IMR-90 (cell line): ENCODE measurements around the gene BCAS1. TPM values are rescaled to one million over a fixed set of nuclear protein-coding genes. Genes with fewer than 3 reads are reported as not detected.
"Not testable (repeated sequence)": the region's sequence is repeated elsewhere in the genome, so short reads cannot be mapped to it uniquely, and the experiment has no call there.

Experiments
- ATAC-seq: fragments of 200-7000 bp; cut with Tn5 transposase; 2 replicates; pipeline ENCODE4 v1.9.1; 2020; ENCODE audit warnings: low read depth, mild to moderate bottlenecking, moderate library complexity
- BruUV-seq: library from RNA; stranded (reverse); fragments of 400-500 nt; replicated peaks from 2 replicates; lab custom pipeline; 2021; lab: Mats Ljungman, UMichigan
- CTCF ChIA-PET: fragments of 300-600 bp; formaldehyde crosslinking; extraction: SDS; loops from one replicate; lab custom pipeline; 2021; ENCODE audit warnings: antibody characterized with exemption; lab: Yijun Ruan, JAX
- POLR2A ChIA-PET: fragments of 300-600 bp; sonication (Branson Sonifier 250); formaldehyde crosslinking; loops from one replicate; lab custom pipeline; 2022; ENCODE audit warnings: antibody characterized with exemption; ENCODE audit not compliant: unreplicated experiment; lab: Charles Lee
- DNase-seq: peaks from one replicate; pipeline ENCODE4 v3.0.0; 2013
- H2AFZ ChIP-seq: replicated peaks from 2 replicates; pipeline ENCODE3; 2013; ENCODE audit warnings: low read length, mild to moderate bottlenecking; ENCODE audit not compliant: poor library complexity
- H2AK5ac ChIP-seq: 2 replicates; pipeline ENCODE4 v1.6.1; 2013; ENCODE audit warnings: low read depth, low read length, inconsistent platforms
- H2AK9ac ChIP-seq: replicated peaks from 2 replicates; pipeline ENCODE3; 2013; ENCODE audit warnings: mild to moderate bottlenecking, low read depth, low read length, moderate library complexity; ENCODE audit not compliant: poor library complexity
- H2BK120ac ChIP-seq: 2 replicates; pipeline ENCODE4 v1.6.1; 2013; ENCODE audit warnings: low read depth, low read length, inconsistent platforms
- H2BK15ac ChIP-seq: 3 replicates; pipeline ENCODE4 v1.6.1; 2013; ENCODE audit warnings: low read depth, low read length, inconsistent platforms
- H2BK20ac ChIP-seq: 2 replicates; pipeline ENCODE4 v1.6.1; 2013; ENCODE audit warnings: low read depth, mild to moderate bottlenecking, inconsistent platforms, low read length, moderate library complexity
- H2BK5ac ChIP-seq: 2 replicates; pipeline ENCODE4 v1.6.1; 2013; ENCODE audit warnings: mild to moderate bottlenecking, low read depth, low read length, inconsistent platforms; ENCODE audit not compliant: poor library complexity, severe bottlenecking
- H3K14ac ChIP-seq: replicated peaks from 2 replicates; pipeline ENCODE4 v1.6.1; 2013; ENCODE audit warnings: low read depth, low read length, inconsistent platforms
- H3K18ac ChIP-seq: 2 replicates; pipeline ENCODE4 v1.6.1; 2013; ENCODE audit warnings: low read depth, low read length, control low read depth
- H3K23ac ChIP-seq: 2 replicates; pipeline ENCODE4 v1.6.1; 2013; ENCODE audit warnings: low read depth, low read length, inconsistent platforms
- H3K27ac ChIP-seq: 2 replicates; pipeline ENCODE4 v1.5.1; 2013; ENCODE audit warnings: mild to moderate bottlenecking, control low read depth, low read length; ENCODE audit not compliant: insufficient read depth
- H3K27me3 ChIP-seq: 2 replicates; pipeline ENCODE4 v1.6.1; 2013; ENCODE audit warnings: low read length; ENCODE audit not compliant: control insufficient read depth, insufficient read depth
- H3K36me3 ChIP-seq: 2 replicates; pipeline ENCODE4 v1.6.1; 2013; ENCODE audit warnings: low read length, mixed read lengths; ENCODE audit not compliant: control insufficient read depth, insufficient read depth
- H3K4ac ChIP-seq: 2 replicates; pipeline ENCODE4 v1.6.1; 2013; ENCODE audit warnings: low read depth, low read length, inconsistent platforms
- H3K4me1 ChIP-seq: 2 replicates; pipeline ENCODE4 v1.6.1; 2013; ENCODE audit warnings: low read length, mixed read lengths; ENCODE audit not compliant: control insufficient read depth, insufficient read depth
- H3K4me2 ChIP-seq: 2 replicates; pipeline ENCODE4 v1.6.1; 2013; ENCODE audit warnings: low read depth, mild to moderate bottlenecking, control low read depth, low read length, moderate library complexity
- H3K4me3 ChIP-seq: 2 replicates; pipeline ENCODE4 v1.5.1; 2013; ENCODE audit warnings: low read depth, mild to moderate bottlenecking, control low read depth, low read length, moderate library complexity; ENCODE audit not compliant: insufficient read depth
- H3K56ac ChIP-seq: 2 replicates; pipeline ENCODE4 v1.6.1; 2013; ENCODE audit warnings: low read length, inconsistent platforms; ENCODE audit not compliant: insufficient read depth; ENCODE audit errors: extremely low read depth
- H3K79me1 ChIP-seq, 2 experiments: 2 replicates each; pipeline ENCODE4 v1.6.1; 2013; ENCODE audit warnings: low read length in 2 of 2, inconsistent platforms in 1 of 2, low read depth in 1 of 2
- H3K9ac ChIP-seq: 2 replicates; pipeline ENCODE4 v1.6.1; 2013; ENCODE audit warnings: low read depth, low read length, control low read depth
- H3K9me1 ChIP-seq: 2 replicates; pipeline ENCODE4 v1.6.1; 2013; ENCODE audit warnings: low read length, inconsistent platforms; ENCODE audit not compliant: insufficient read depth
- H3K9me3 ChIP-seq: 2 replicates; pipeline ENCODE4 v1.6.1; 2013; ENCODE audit warnings: low read length; ENCODE audit not compliant: control insufficient read depth, insufficient read depth
- H4K20me1 ChIP-seq: 2 replicates; pipeline ENCODE4 v1.6.1; 2013; ENCODE audit warnings: low read length, inconsistent platforms; ENCODE audit not compliant: insufficient read depth
- H4K5ac ChIP-seq: 2 replicates; pipeline ENCODE4 v1.6.1; 2013; ENCODE audit warnings: mild to moderate bottlenecking, low read depth, low read length, control low read depth
- H4K8ac ChIP-seq, 2 experiments: 2 replicates each; pipeline ENCODE4 v1.6.1; 2013; ENCODE audit warnings: low read depth in 2 of 2, low read length in 2 of 2, control low read depth in 1 of 2, inconsistent platforms in 1 of 2
- H4K91ac ChIP-seq: 2 replicates; pipeline ENCODE4 v1.6.1; 2013; ENCODE audit warnings: low read depth, low read length, inconsistent platforms; ENCODE audit not compliant: insufficient read depth
- NFE2L2 ChIP-seq: fragments of 150-350 bp; IDR thresholded peaks from 2 replicates; pipeline ENCODE4 v1.6.1; 2016; ENCODE audit warnings: low read depth, mild to moderate bottlenecking, low read length
- POLR2A ChIP-seq: IDR thresholded peaks from 2 replicates; pipeline ENCODE4 v1.6.1; 2012; ENCODE audit warnings: mild to moderate bottlenecking, low read depth, low read length
- RFX5 ChIP-seq: IDR thresholded peaks from 2 replicates; pipeline ENCODE4 v1.8.0; 2012; ENCODE audit warnings: low read depth, mild to moderate bottlenecking, low read length, moderate library complexity
- WGBS, 2 experiments: methylation state at CpG; one replicate each; pipeline versions ENCODE4 v1.1.5 to v1.1.7; 2013; ENCODE audit warnings: missing lambda C conversion rate in 2 of 2; ENCODE audit not compliant: insufficient read length in 1 of 2; ENCODE audit errors: extremely low coverage in 2 of 2; 5-methylcytosine and 5-hydroxymethylcytosine counted together
- dilution Hi-C: fragments of 300-500 bp; cut with HindIII; formaldehyde crosslinking; loops from one replicate; pipeline ENCODE4 v1.14.3; 2018; ENCODE audit warnings: low sequenced_read_pairs; ENCODE audit not compliant: unreplicated experiment
- in situ Hi-C: fragments of 300-500 bp; cut with MboI; formaldehyde crosslinking; loops from 3 replicates; pipeline ENCODE4 v1.14.3; 2019; ENCODE audit warnings: low sequenced_read_pairs, inconsistent platforms, mixed read lengths
- intact Hi-C: fragments of 100-400 bp; cut with micrococcal nuclease; formaldehyde crosslinking; loops from 2 replicates; pipeline ENCODE4 v1.10.0; 2022
- polyA plus RNA-seq, 3 experiments: library from polyadenylated mRNA; depleted of rRNA; stranded (reverse); fragments of >200 nt; gene quantifications; 2 replicates each; pipeline ENCODE4 v1.2.3, GENCODE V29; 2012; ENCODE audit warnings: low replicate concordance in 1 of 3
- total RNA-seq: library from RNA; depleted of rRNA; stranded (reverse); fragments of >200 nt; gene quantifications from 2 replicates; pipeline ENCODE4 v1.2.3, GENCODE V29; 2012

BCAS1 gene
- total and polyA plus RNA-seq, 2 of the 4 experiments (the other 2 are of a cell fraction) = under 0.01 TPM; not detected in 1

DNA sequence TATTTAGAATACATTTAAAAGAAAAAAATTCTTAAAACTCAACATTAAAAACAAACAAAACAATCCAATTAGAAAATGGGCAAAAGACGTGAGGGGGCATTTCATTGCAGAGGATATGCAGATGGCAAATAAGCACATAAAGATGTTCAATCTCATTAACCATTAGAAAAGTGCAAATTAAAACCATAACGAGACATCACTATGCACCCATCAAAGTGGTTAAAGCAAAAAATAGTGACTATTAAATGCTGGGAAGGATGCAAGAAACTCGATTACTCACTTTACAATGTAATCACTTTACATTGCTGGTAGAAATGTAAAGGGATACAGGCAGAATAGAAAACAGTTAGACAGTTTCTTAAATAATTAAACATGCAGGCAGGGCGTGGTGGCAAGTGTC lies 59.0 kb downstream of the BCAS1 start:
- Histone ChIP-seq H2BK120ac (no peak overlapping the region), H3K27me3 (no peaks in the 10 kb centered on the region; the same call in 1 of the 2 replicates), H4K20me1 (no peaks in the 10 kb centered on the region), H3K9me3 (no peaks in the 10 kb centered on the region), H3K27ac (no peak overlapping the region), H3K4ac (no peak overlapping the region), H3K4me3 (no peak overlapping the region), H2AK5ac (no peak overlapping the region), H3K14ac (no peak overlapping the region), H4K8ac (no peak overlapping the region), H2AK9ac (no peak overlapping the region), H3K23ac (no peak overlapping the region), H2BK5ac (no peak overlapping the region), H3K56ac (no peak overlapping the region), H4K91ac (no peak overlapping the region), H3K36me3 (no peaks in the 10 kb centered on the region), H3K18ac (no peak overlapping the region), H2BK20ac (no peak overlapping the region), H3K4me1 (no peaks in the 10 kb centered on the region), H4K5ac (no peak overlapping the region), H3K79me1 (no peaks in the 10 kb centered on the region), H2AFZ (no peak overlapping the region), H3K9ac (no peak overlapping the region), H3K9me1 (no peaks in the 10 kb centered on the region), H3K4me2 (no peak overlapping the region), H2BK15ac (no peak overlapping the region)
- POLR2A ChIA-PET = no interaction called here
- no CpG with 5 or more reads among the region's 4 CpGs for WGBS, 2 experiments
- dilution Hi-C loops = no loop called here
- in situ Hi-C loops = no loop called here
- CTCF ChIA-PET = no interaction called here
- intact Hi-C loops = no loop called here
- no peak for ATAC-seq
- no TSS peak for BruUV-seq
- no peak for DNase-seq
- TF ChIP-seq RFX5 (no peak), NFE2L2 (no peak), POLR2A (no peak)

GRCh38 chr20:54006216-54006615 lies 64.2 kb downstream of the BCAS1 start:
- H3K27me3 ChIP-seq, CTCF ChIA-PET, dilution Hi-C loops: not testable (repeated sequence)

More at GRCh38 chr20:54006216-54006615, 64.2 kb downstream of the BCAS1 start:
- H3K36me3 ChIP-seq, H2BK15ac ChIP-seq, H3K56ac ChIP-seq, intact Hi-C loops, H2AFZ ChIP-seq, H3K23ac ChIP-seq, H2BK5ac ChIP-seq, H4K91ac ChIP-seq, H3K27ac ChIP-seq, H2BK20ac ChIP-seq, H4K5ac ChIP-seq, DNase-seq, H3K4me1 ChIP-seq, H3K9me3 ChIP-seq, H2BK120ac ChIP-seq, H2AK5ac ChIP-seq, H3K4me3 ChIP-seq, POLR2A ChIA-PET, ATAC-seq, H4K8ac ChIP-seq, H2AK9ac ChIP-seq, H4K20me1 ChIP-seq, H3K9ac ChIP-seq, H3K18ac ChIP-seq, H3K4ac ChIP-seq, in situ Hi-C loops, H3K9me1 ChIP-seq, H3K4me2 ChIP-seq, BruUV-seq, H3K14ac ChIP-seq, H3K79me1 ChIP-seq: not testable (repeated sequence)
- no CpG with 5 or more reads among the region's 7 CpGs for WGBS, 2 experiments
